ENCODE results near the gene ZNF236.

GRCh38 chr18:76889091-76889699, 66.8 kb downstream of the ZNF236 start:
- TF ChIP-seq CTCF (IDR thresholded peaks at IDR 0.05; ENCODE audit: insufficient read depth, low read length, poor library complexity, severe bottlenecking), result no peak
- no peak for TF ChIP-seq EZH2phosphoT487 (conservative IDR thresholded peaks at IDR 0.05; ENCODE audit: low read length)

Data from SU-DHL-6 (cell line).